SK-N-SH (cell line): ENCODE data around the gene SLC46A3. TPM values are rescaled to one million over a fixed set of nuclear protein-coding genes. Genes with fewer than 3 reads are reported as not detected.
"Not testable (repeated sequence)": the region's sequence is repeated elsewhere in the genome, so short reads cannot be mapped to it uniquely, and the experiment has no call there.

ENCODE experiments used
- CTCF ChIA-PET: fragments of 300-600, 350-600 bp; formaldehyde crosslinking; extraction: SDS; loops from one replicate; lab custom pipeline; 2021; lab: Yijun Ruan, JAX
- POLR2A ChIA-PET: fragments of 350-600 bp; sonication (Branson Sonifier 250); formaldehyde crosslinking; extraction: SDS; loops from one replicate; lab custom pipeline; 2020; ENCODE audit warnings: antibody characterized with exemption, inconsistent platforms; lab: Yijun Ruan, JAX
- DNase-seq: peaks from one replicate; pipeline ENCODE4 v3.0.0; 2012
- H2AFZ ChIP-seq: fragments of 200-600 bp; sonication (generic); 2 replicates; pipeline ENCODE4 v1.8.1; 2016; ENCODE audit warnings: antibody characterized with exemption, mild to moderate bottlenecking, low read depth
- H3F3A ChIP-seq: fragments of 200-600 bp; sonication (generic); replicated peaks from 2 replicates; pipeline ENCODE3; 2016; ENCODE audit warnings: antibody characterized with exemption, mild to moderate bottlenecking; ENCODE audit not compliant: insufficient read depth
- H3K27ac ChIP-seq, 2 experiments: fragments of 200-500 bp in 1 of 2; fragments of 200-600 bp in 1 of 2; sonication (Bioruptor generic) in 1 of 2; sonication (generic), shearing (Covaris generic) in 1 of 2; 2 replicates each; pipeline versions ENCODE4 v1.5.1 to v1.6.1; 2014 to 2016; ENCODE audit warnings: low read depth in 2 of 2, inconsistent platforms in 1 of 2, low read length in 1 of 2, mild to moderate bottlenecking in 1 of 2, mixed read lengths in 1 of 2
- H3K27me3 ChIP-seq: fragments of 200-600 bp; sonication (generic), shearing (Covaris generic); 2 replicates; pipeline ENCODE4 v1.6.1; 2016; ENCODE audit warnings: mixed run types; ENCODE audit not compliant: insufficient read depth
- H3K36me3 ChIP-seq, 2 experiments: fragments of 200-500 bp in 1 of 2; fragments of 200-600 bp in 1 of 2; sonication (Bioruptor generic) in 1 of 2; sonication (generic) in 1 of 2; replicated peaks in 1 of 2; 2 replicates each; pipeline versions ENCODE3 to v1.5.1; 2014 to 2016; ENCODE audit warnings: low read length in 1 of 2, mild to moderate bottlenecking in 1 of 2; ENCODE audit not compliant: insufficient read depth in 2 of 2, control insufficient read depth in 1 of 2
- H3K4me1 ChIP-seq, 2 experiments: fragments of 200-500 bp in 1 of 2; fragments of 200-600 bp in 1 of 2; sonication (Bioruptor generic) in 1 of 2; sonication (generic), shearing (Covaris generic) in 1 of 2; 2 replicates each; pipeline versions ENCODE4 v1.5.1 to v1.6.1; 2014 to 2016; ENCODE audit warnings: low read depth in 1 of 2, low read length in 1 of 2, mixed run types in 1 of 2; ENCODE audit not compliant: insufficient read depth in 2 of 2, control insufficient read depth in 1 of 2
- H3K4me2 ChIP-seq: fragments of 200-600 bp; sonication (generic), shearing (Covaris generic); 2 replicates; pipeline ENCODE4 v1.6.1; 2017; ENCODE audit warnings: mixed run types
- H3K4me3 ChIP-seq, 2 experiments: fragments of 200-500 bp in 1 of 2; fragments of 200-600 bp in 1 of 2; sonication (Bioruptor generic) in 1 of 2; sonication (generic), shearing (Covaris generic) in 1 of 2; 2 replicates each; pipeline versions ENCODE4 v1.5.1 to v1.8.1; 2014 to 2016; ENCODE audit warnings: low read depth in 2 of 2, inconsistent platforms in 1 of 2, low read length in 1 of 2, mild to moderate bottlenecking in 1 of 2, mixed read lengths in 1 of 2, moderate library complexity in 1 of 2
- H3K79me2 ChIP-seq: fragments of 200-600 bp; sonication (generic); 2 replicates; pipeline ENCODE4 v1.8.1; 2017; ENCODE audit warnings: mild to moderate bottlenecking; ENCODE audit not compliant: insufficient read depth
- H3K9ac ChIP-seq: fragments of 200-600 bp; sonication (generic); 2 replicates; pipeline ENCODE4 v1.6.1; 2017; ENCODE audit warnings: mixed run types
- H3K9me2 ChIP-seq: fragments of 200-600 bp; sonication (generic); 2 replicates; pipeline ENCODE4 v1.6.1; 2017; ENCODE audit warnings: mixed run types
- H3K9me3 ChIP-seq: fragments of 200-600 bp; sonication (generic); 2 replicates; pipeline ENCODE4 v1.6.1; 2017; ENCODE audit warnings: mixed run types, mild to moderate bottlenecking, moderate library complexity
- H4K20me1 ChIP-seq: fragments of 200-600 bp; sonication (generic); 2 replicates; pipeline ENCODE4 v1.6.1; 2017; ENCODE audit warnings: mild to moderate bottlenecking, mixed run types; ENCODE audit not compliant: insufficient read depth
- CHD2 ChIP-seq: fragments of 150-350 bp; IDR thresholded peaks from 2 replicates; pipeline ENCODE4 v1.6.1; 2018; ENCODE audit warnings: low read length; ENCODE audit not compliant: partially characterized antibody
- CTCF ChIP-seq: fragments of 200-600 bp; sonication (generic); IDR thresholded peaks from 2 replicates; pipeline ENCODE4 v1.6.1; 2017; ENCODE audit warnings: antibody characterized with exemption, mild to moderate bottlenecking, moderate library complexity
- EZH2phosphoT487 ChIP-seq: fragments of 200-600 bp; sonication (generic); IDR thresholded peaks from 2 replicates; pipeline ENCODE4 v1.6.1; 2017; ENCODE audit warnings: low read depth, mixed run types, mild to moderate bottlenecking, antibody characterized with exemption, moderate library complexity, borderline replicate concordance
- FOSL2 ChIP-seq: IDR thresholded peaks from 2 replicates; pipeline ENCODE4 v1.4.0; 2012; ENCODE audit warnings: low read depth, mild to moderate bottlenecking, moderate library complexity, borderline replicate concordance
- IRF3 ChIP-seq: fragments of 150-350 bp; IDR thresholded peaks from 2 replicates; pipeline ENCODE4 v1.6.1; 2016; ENCODE audit warnings: mild to moderate bottlenecking, low read depth, low read length
- MXI1 ChIP-seq: IDR thresholded peaks from 2 replicates; pipeline ENCODE4 v1.6.1; 2012; ENCODE audit warnings: mild to moderate bottlenecking, low read depth, low read length, improper control_type of control experiment
- RAD21 ChIP-seq: IDR thresholded peaks from 2 replicates; pipeline ENCODE4 v1.6.1; 2012; ENCODE audit warnings: mild to moderate bottlenecking, low read length
- TAF1 ChIP-seq: IDR thresholded peaks from 2 replicates; pipeline ENCODE4 v1.6.1; 2012; ENCODE audit warnings: low read depth, mild to moderate bottlenecking, low read length, moderate library complexity, borderline replicate concordance
- TCF12 ChIP-seq: IDR thresholded peaks from 2 replicates; pipeline ENCODE4 v1.4.0; 2012
- USF2 ChIP-seq: fragments of 150-350 bp; IDR thresholded peaks from 2 replicates; pipeline ENCODE4 v1.6.1; 2017; ENCODE audit warnings: antibody characterized with exemption, low read length, low read depth, borderline replicate concordance
- WGBS: methylation state at CpG from one replicate; pipeline ENCODE4 v1.1.6; 2017; ENCODE audit warnings: low lambda C conversion rate; 5-methylcytosine and 5-hydroxymethylcytosine counted together
- polyA plus RNA-seq, 3 experiments: library from polyadenylated mRNA; depleted of rRNA; stranded (reverse); fragments of >200 nt; gene quantifications; 2 replicates each; pipeline ENCODE4 v1.2.3, GENCODE V29; 2012
- TF ChIP-seq, protein P1 (sequence below): IDR thresholded peaks from 2 replicates; pipeline ENCODE4 v1.6.1; 2012; ENCODE audit warnings: mild to moderate bottlenecking, low read depth, low read length, moderate library complexity

Gene SLC46A3
- polyA plus RNA-seq, 1 of the 3 experiments (the other 2 are of a cell fraction): 2.0 TPM

DNA sequence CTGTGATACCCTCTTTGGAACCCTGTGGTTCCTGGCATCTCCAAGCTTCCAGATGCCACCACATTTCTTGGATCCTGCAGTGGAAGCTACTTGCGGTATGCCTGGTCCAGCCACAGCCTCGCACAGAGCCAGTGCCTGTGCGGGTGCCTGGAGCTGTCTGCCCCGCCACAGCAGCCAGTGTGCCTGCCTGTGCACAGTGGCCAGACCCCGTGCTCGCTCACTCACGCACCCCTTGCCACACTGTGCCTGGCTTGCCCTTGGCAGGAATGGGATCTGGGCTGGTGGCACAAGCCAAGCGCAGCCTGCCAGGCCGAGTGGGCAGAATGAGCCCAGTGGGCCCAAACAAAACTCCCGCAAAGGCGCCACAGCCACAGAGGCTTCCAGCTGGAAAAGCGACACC lies 33.7 kb downstream of the SLC46A3 start:
- CTCF ChIA-PET: no interaction called here

DNA sequence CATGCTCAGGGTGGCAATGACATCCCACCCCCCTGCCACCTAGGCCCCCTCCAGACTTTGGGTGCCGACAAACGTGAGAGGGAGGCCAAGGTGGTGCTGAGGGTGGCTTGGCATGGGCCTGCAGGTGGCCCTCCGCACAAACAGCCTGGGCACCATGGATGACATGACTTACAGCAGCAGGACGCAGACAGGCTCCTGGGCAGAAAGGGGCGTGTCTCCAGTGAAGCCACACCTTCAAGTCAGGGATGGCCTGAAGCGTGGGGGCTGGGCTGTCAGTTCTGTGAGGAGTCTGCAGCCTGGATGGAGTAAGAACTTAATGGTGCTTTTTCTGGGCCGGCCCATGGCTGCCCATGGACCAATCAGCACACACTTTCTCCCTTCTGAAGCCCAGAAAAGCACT lies 34.5 kb downstream of the SLC46A3 start:
- Histone ChIP-seq H3K79me2 (no peaks in the 10 kb centered on the region), H3K36me3 (peaks cover 7 to 10% of the 10 kb centered on the region in 2 experiments), H3K27ac (no peak overlapping the region), H3F3A (peaks cover 9% of the 10 kb centered on the region)
- CTCF ChIA-PET: no interaction called here
- no peak for TF ChIP-seq CHD2
- no peak for TF ChIP-seq MXI1
- no peak for TF ChIP-seq IRF3
- no peak for TF ChIP-seq EZH2phosphoT487
- no peak for TF ChIP-seq USF2
- TF ChIP-seq TAF1: no peak
- TF ChIP-seq TCF12: no peak
- TF ChIP-seq FOSL2: no peak
- TF ChIP-seq, all 33 proteins: peak for 0
- no peak for DNase-seq
- no peak overlapping the region for H3K4me3 ChIP-seq
- no peak overlapping the region for H3K4me2 ChIP-seq
- no peaks in the 10 kb centered on the region for H3K9me3 ChIP-seq
- POLR2A ChIA-PET: no interaction called here
- no peaks in the 10 kb centered on the region for H3K9me2 ChIP-seq
- H2AFZ ChIP-seq: no peak overlapping the region
- H3K9ac ChIP-seq: no peak overlapping the region
- H3K27me3 ChIP-seq: no peaks in the 10 kb centered on the region
- H4K20me1 ChIP-seq: no peaks in the 10 kb centered on the region
- 24% methylated on average over 5 of the region's 7 CpGs for WGBS
- no peaks in the 10 kb centered on the region for H3K4me1 ChIP-seq

More for the DNA sequence above, 33.7 kb downstream of the SLC46A3 start:
- Histone ChIP-seq H3K27ac (no peak overlapping the region), H2AFZ (no peak overlapping the region), H3K4me2 (no peak overlapping the region), H3K27me3 (no peaks in the 10 kb centered on the region), H3K36me3 (peaks cover 3 to 5% of the 10 kb centered on the region in 2 experiments), H3K79me2 (no peaks in the 10 kb centered on the region), H3K9me2 (no peaks in the 10 kb centered on the region), H3K4me3 (no peak overlapping the region), H3K9ac (no peak overlapping the region), H4K20me1 (no peaks in the 10 kb centered on the region), H3K4me1 (no peaks in the 10 kb centered on the region), H3K9me3 (no peaks in the 10 kb centered on the region), H3F3A (peaks cover 9% of the 10 kb centered on the region)
- DNase-seq: no peak
- WGBS: no CpG with 5 or more reads among the region's 12 CpGs
- TF ChIP-seq RAD21 (no peak), CTCF (no peak)
- TF ChIP-seq, protein P1, sequence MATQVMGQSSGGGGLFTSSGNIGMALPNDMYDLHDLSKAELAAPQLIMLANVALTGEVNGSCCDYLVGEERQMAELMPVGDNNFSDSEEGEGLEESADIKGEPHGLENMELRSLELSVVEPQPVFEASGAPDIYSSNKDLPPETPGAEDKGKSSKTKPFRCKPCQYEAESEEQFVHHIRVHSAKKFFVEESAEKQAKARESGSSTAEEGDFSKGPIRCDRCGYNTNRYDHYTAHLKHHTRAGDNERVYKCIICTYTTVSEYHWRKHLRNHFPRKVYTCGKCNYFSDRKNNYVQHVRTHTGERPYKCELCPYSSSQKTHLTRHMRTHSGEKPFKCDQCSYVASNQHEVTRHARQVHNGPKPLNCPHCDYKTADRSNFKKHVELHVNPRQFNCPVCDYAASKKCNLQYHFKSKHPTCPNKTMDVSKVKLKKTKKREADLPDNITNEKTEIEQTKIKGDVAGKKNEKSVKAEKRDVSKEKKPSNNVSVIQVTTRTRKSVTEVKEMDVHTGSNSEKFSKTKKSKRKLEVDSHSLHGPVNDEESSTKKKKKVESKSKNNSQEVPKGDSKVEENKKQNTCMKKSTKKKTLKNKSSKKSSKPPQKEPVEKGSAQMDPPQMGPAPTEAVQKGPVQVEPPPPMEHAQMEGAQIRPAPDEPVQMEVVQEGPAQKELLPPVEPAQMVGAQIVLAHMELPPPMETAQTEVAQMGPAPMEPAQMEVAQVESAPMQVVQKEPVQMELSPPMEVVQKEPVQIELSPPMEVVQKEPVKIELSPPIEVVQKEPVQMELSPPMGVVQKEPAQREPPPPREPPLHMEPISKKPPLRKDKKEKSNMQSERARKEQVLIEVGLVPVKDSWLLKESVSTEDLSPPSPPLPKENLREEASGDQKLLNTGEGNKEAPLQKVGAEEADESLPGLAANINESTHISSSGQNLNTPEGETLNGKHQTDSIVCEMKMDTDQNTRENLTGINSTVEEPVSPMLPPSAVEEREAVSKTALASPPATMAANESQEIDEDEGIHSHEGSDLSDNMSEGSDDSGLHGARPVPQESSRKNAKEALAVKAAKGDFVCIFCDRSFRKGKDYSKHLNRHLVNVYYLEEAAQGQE: no peak
- POLR2A ChIA-PET: no interaction called here

- 84% methylated on average over 8 of the region's 8 CpGs for WGBS
- H2AFZ ChIP-seq, DNase-seq, H3K4me2 ChIP-seq, H3K9ac ChIP-seq, H3K4me1 ChIP-seq, H4K20me1 ChIP-seq, H3K27ac ChIP-seq, POLR2A ChIA-PET, H3K4me3 ChIP-seq, H3K27me3 ChIP-seq, CTCF ChIA-PET, H3K9me2 ChIP-seq, H3K79me2 ChIP-seq, H3K9me3 ChIP-seq: not testable (repeated sequence)
- peaks cover 20% of the 10 kb centered on the region for H3F3A ChIP-seq
- peaks cover 15 to 20% of the 10 kb centered on the region in 2 experiments for H3K36me3 ChIP-seq
These were observed 35.6 kb downstream of the SLC46A3 start for GRCh38 chr13:28683169-28683568.
